A549 (cell line): ENCODE data around the gene ST8SIA1. TPM values are rescaled to one million over a fixed set of nuclear protein-coding genes. Genes with fewer than 3 reads are reported as not detected.
A peak's percentile ranks its signal among the peaks of the same experiment; 100 is the strongest.

Experiments
- ATAC-seq, 2 experiments: fragments of 200-7000 bp in 1 of 2; fragments of >200 bp in 1 of 2; cut with Nextera tagmentation in 1 of 2; cut with Tn5 transposase in 1 of 2; 3 replicates each; pipeline versions ENCODE4 v1.8.0 to v1.9.1; 2018 to 2020; ENCODE audit warnings: mild to moderate bottlenecking in 1 of 2, moderate library complexity in 1 of 2
- CTCF ChIA-PET: fragments of 300-600 bp; sonication (Branson Sonifier 250); formaldehyde crosslinking; extraction: SDS; loops from one replicate; lab custom pipeline; 2021; ENCODE audit warnings: antibody characterized with exemption, inconsistent platforms; lab: Yijun Ruan, JAX
- POLR2A ChIA-PET: fragments of 350-600 bp; formaldehyde crosslinking; extraction: SDS; loops from one replicate; lab custom pipeline; 2021; ENCODE audit warnings: antibody characterized with exemption, inconsistent platforms; lab: Yijun Ruan, JAX
- DNase-seq, 2 experiments: peaks; one replicate each; pipeline versions ENCODE4 v3.0.0 to v3.0.0-alpha.2; 2011 to 2016; ENCODE audit warnings: low read depth in 1 of 2, low spot score in 1 of 2
- FAIRE-seq: peaks from 2 replicates; lab custom pipeline; 2011; peaks lifted over from hg19 to GRCh38; lab: Jason Lieb, UNC
- H3K27ac ChIP-seq, 2 experiments: fragments of >200 bp; sonication (Bioruptor Twin); formaldehyde crosslinking; 3 replicates each; pipeline ENCODE4 v1.5.1; 2016 to 2017
- H3K4me1 ChIP-seq: fragments of >200 bp; sonication (Bioruptor Twin); formaldehyde crosslinking; 3 replicates; pipeline ENCODE4 v1.6.1; 2016
- H3K4me2 ChIP-seq: fragments of >200 bp; sonication (Bioruptor Twin); formaldehyde crosslinking; 3 replicates; pipeline ENCODE4 v1.6.1; 2016
- H3K4me3 ChIP-seq: fragments of >200 bp; sonication (Bioruptor Twin); formaldehyde crosslinking; 3 replicates; pipeline ENCODE4 v1.5.1; 2016
- H3K9me3 ChIP-seq: fragments of >200 bp; sonication (Bioruptor Twin); formaldehyde crosslinking; 3 replicates; pipeline ENCODE4 v1.6.1; 2016
- BHLHE40 ChIP-seq: IDR thresholded peaks from 2 replicates; pipeline ENCODE4 v1.6.1; 2012; ENCODE audit warnings: low read depth, low read length, inconsistent platforms
- CBX8 ChIP-seq: fragments of 200-600 bp; sonication (generic); IDR thresholded peaks from 2 replicates; pipeline ENCODE4 v1.6.1; 2016
- CEBPB ChIP-seq, 2 experiments: fragments of >200 bp in 1 of 2; sonication (Bioruptor Twin) in 1 of 2; formaldehyde crosslinking in 1 of 2; IDR thresholded peaks; 2 replicates each; pipeline ENCODE4 v1.6.1; 2012 to 2016
- EHF ChIP-seq: fragments of 250-450 bp; sonication (Bioruptor Pico); IDR thresholded peaks from 2 replicates; pipeline ENCODE4 v1.5.0; 2020; ENCODE audit warnings: mild to moderate bottlenecking
- ELK1 ChIP-seq: fragments of 150-350 bp; IDR thresholded peaks from 2 replicates; pipeline ENCODE4 v1.6.1; 2014; ENCODE audit warnings: low read depth, mild to moderate bottlenecking, low read length
- EP300 ChIP-seq, 2 experiments: fragments of >200 bp; sonication (Bioruptor Twin); formaldehyde crosslinking; IDR thresholded peaks; 2 replicates in 1 of 2; 3 replicates in 1 of 2; pipeline ENCODE4 v1.6.1; 2016 to 2017
- HDAC2 ChIP-seq: fragments of 200-600 bp; sonication (generic); IDR thresholded peaks from 2 replicates; pipeline ENCODE4 v1.6.1; 2016
- JUNB ChIP-seq: fragments of >200 bp; sonication (Bioruptor Twin); formaldehyde crosslinking; IDR thresholded peaks from 2 replicates; pipeline ENCODE4 v1.6.1; 2016
- KDM5A ChIP-seq: fragments of 200-600 bp; sonication (generic); IDR thresholded peaks from 2 replicates; pipeline ENCODE4 v1.6.1; 2016; ENCODE audit warnings: antibody characterized with exemption, mild to moderate bottlenecking
- MAFK ChIP-seq: fragments of 450-650 bp; IDR thresholded peaks from 2 replicates; pipeline ENCODE4 v1.6.1; 2014; ENCODE audit not compliant: partially characterized antibody
- MYC ChIP-seq: IDR thresholded peaks from 2 replicates; pipeline ENCODE4 v1.6.1; 2012; ENCODE audit warnings: mild to moderate bottlenecking, inconsistent platforms, low read length, improper control_type of control experiment, borderline replicate concordance
- RCOR1 ChIP-seq: fragments of 150-350 bp; IDR thresholded peaks from 2 replicates; pipeline ENCODE4 v1.6.1; 2014; ENCODE audit warnings: antibody characterized with exemption, low read length, low read depth
- RFX5 ChIP-seq: fragments of 450-650 bp; IDR thresholded peaks from 2 replicates; pipeline ENCODE4 v1.7.1; 2014; ENCODE audit warnings: antibody characterized with exemption, mild to moderate bottlenecking, moderate library complexity
- SREBF2 ChIP-seq: fragments of 450-650 bp; IDR thresholded peaks from 2 replicates; pipeline ENCODE4 v1.6.1; 2014; ENCODE audit warnings: mild to moderate bottlenecking, moderate library complexity
- TFCP2L1 ChIP-seq: fragments of 250-450 bp; sonication (Bioruptor Pico); IDR thresholded peaks from 2 replicates; pipeline ENCODE4 v1.5.0; 2021; ENCODE audit warnings: mild to moderate bottlenecking
- TP53 ChIP-seq: fragments of 250-450 bp; sonication (Bioruptor Pico); IDR thresholded peaks from 2 replicates; pipeline ENCODE4 v1.5.0; 2021; ENCODE audit warnings: mild to moderate bottlenecking, moderate library complexity
- USF2 ChIP-seq: fragments of 450-650 bp; IDR thresholded peaks from 2 replicates; pipeline ENCODE4 v1.6.1; 2014; ENCODE audit warnings: antibody characterized with exemption
- ZFP36 ChIP-seq: fragments of 450-650 bp; IDR thresholded peaks from 2 replicates; pipeline ENCODE4 v1.6.1; 2014; ENCODE audit warnings: borderline replicate concordance; ENCODE audit not compliant: partially characterized antibody
- ZSCAN20 ChIP-seq: fragments of 250-450 bp; sonication (Bioruptor Pico); IDR thresholded peaks from 2 replicates; pipeline ENCODE4 v1.8.0; 2022; ENCODE audit warnings: mild to moderate bottlenecking, moderate library complexity
- WGBS: methylation state at CpG from one replicate; pipeline ENCODE4 v1.1.6; 2017; ENCODE audit errors: missing lambda C conversion rate; 5-methylcytosine and 5-hydroxymethylcytosine counted together
- polyA plus RNA-seq, 4 experiments: library from polyadenylated mRNA; depleted of rRNA in 3 of 4; stranded (reverse); fragments of >200 nt; fragmentation: RNase III in 1 of 4; extraction: RNeasy Plus Mini Kit Qiagen cat#74134 plus additional on column Dnase treatment in 1 of 4; gene quantifications; 2 replicates in 3 of 4; 3 replicates in 1 of 4; pipeline ENCODE4 v1.2.3, GENCODE V29; 2011 to 2017
- TF ChIP-seq, protein P1 (sequence below): fragments of >200 bp; sonication (Bioruptor Twin); formaldehyde crosslinking; IDR thresholded peaks from 3 replicates; pipeline ENCODE4 v1.5.1; 2016
- TF ChIP-seq, protein P2 (sequence below): IDR thresholded peaks from 2 replicates; pipeline ENCODE4 v1.6.1; 2012
- TF ChIP-seq, protein P3 (sequence below): IDR thresholded peaks from 2 replicates; pipeline ENCODE4 v1.6.1; 2012

Gene ST8SIA1
- polyA plus RNA-seq, 2 of the 4 experiments (the other 2 are of a cell fraction) = 0.41 to 1.1 TPM

- no peak overlapping the region for H3K4me3 ChIP-seq
- CTCF ChIA-PET = interaction anchor here (0.7 to 1.5 kb wide), 2 partner anchors 11 to 31 kb away, joined by 3 read pairs; no protein-coding TSS in a partner anchor
- peaks cover 11% of the 10 kb centered on the region; the same call in 2 of the 3 replicates for H3K9me3 ChIP-seq
- no peak for TF ChIP-seq CBX8
- no peak for TF ChIP-seq TFCP2L1
- TF ChIP-seq HDAC2 = no peak
- TF ChIP-seq TP53 (CRISPR knock-in tag) = no peak
- TF ChIP-seq, protein P1, sequence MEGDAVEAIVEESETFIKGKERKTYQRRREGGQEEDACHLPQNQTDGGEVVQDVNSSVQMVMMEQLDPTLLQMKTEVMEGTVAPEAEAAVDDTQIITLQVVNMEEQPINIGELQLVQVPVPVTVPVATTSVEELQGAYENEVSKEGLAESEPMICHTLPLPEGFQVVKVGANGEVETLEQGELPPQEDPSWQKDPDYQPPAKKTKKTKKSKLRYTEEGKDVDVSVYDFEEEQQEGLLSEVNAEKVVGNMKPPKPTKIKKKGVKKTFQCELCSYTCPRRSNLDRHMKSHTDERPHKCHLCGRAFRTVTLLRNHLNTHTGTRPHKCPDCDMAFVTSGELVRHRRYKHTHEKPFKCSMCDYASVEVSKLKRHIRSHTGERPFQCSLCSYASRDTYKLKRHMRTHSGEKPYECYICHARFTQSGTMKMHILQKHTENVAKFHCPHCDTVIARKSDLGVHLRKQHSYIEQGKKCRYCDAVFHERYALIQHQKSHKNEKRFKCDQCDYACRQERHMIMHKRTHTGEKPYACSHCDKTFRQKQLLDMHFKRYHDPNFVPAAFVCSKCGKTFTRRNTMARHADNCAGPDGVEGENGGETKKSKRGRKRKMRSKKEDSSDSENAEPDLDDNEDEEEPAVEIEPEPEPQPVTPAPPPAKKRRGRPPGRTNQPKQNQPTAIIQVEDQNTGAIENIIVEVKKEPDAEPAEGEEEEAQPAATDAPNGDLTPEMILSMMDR = no peak
- TF ChIP-seq CEBPB (IDR thresholded peaks at IDR 0.05) = no peak
- TF ChIP-seq RCOR1 = no peak
- no peak for TF ChIP-seq JUNB
- no peak for TF ChIP-seq SREBF2
- no peak for TF ChIP-seq KDM5A
- no peak for TF ChIP-seq MAFK
- TF ChIP-seq EHF (CRISPR knock-in tag) = no peak
- TF ChIP-seq RFX5 = no peak
- TF ChIP-seq, protein P2, sequence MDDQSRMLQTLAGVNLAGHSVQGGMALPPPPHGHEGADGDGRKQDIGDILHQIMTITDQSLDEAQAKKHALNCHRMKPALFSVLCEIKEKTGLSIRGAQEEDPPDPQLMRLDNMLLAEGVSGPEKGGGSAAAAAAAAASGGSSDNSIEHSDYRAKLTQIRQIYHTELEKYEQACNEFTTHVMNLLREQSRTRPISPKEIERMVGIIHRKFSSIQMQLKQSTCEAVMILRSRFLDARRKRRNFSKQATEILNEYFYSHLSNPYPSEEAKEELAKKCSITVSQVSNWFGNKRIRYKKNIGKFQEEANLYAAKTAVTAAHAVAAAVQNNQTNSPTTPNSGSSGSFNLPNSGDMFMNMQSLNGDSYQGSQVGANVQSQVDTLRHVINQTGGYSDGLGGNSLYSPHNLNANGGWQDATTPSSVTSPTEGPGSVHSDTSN = no peak
- no peak for TF ChIP-seq ZSCAN20 (CRISPR knock-in tag)
- TF ChIP-seq, protein P3, sequence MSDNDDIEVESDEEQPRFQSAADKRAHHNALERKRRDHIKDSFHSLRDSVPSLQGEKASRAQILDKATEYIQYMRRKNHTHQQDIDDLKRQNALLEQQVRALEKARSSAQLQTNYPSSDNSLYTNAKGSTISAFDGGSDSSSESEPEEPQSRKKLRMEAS = no peak
- TF ChIP-seq BHLHE40 = no peak
- no peak for TF ChIP-seq MYC
- TF ChIP-seq, all 56 proteins: peak for 0
- ATAC-seq = no peak
- FAIRE-seq = no peak
- H3K27ac ChIP-seq = no peak overlapping the region
- 49% methylated on average over 1 of the region's 1 CpG for WGBS
- no peaks in the 10 kb centered on the region for H3K4me1 ChIP-seq
- no peak for DNase-seq
- POLR2A ChIA-PET = interaction anchor here (0.7 kb wide), 1 partner anchor 174 kb away, joined by 3 read pairs; no protein-coding TSS in a partner anchor
- H3K4me2 ChIP-seq = no peak overlapping the region
These were observed 30.2 kb downstream of the ST8SIA1 start for GRCh38 chr12:22304341-22304740.

- FAIRE-seq (no peak), ATAC-seq (no peak)
- POLR2A ChIA-PET = no interaction called here
These were observed 35.1 kb downstream of the ST8SIA1 start for GRCh38 chr12:22299294-22299912.

DNA sequence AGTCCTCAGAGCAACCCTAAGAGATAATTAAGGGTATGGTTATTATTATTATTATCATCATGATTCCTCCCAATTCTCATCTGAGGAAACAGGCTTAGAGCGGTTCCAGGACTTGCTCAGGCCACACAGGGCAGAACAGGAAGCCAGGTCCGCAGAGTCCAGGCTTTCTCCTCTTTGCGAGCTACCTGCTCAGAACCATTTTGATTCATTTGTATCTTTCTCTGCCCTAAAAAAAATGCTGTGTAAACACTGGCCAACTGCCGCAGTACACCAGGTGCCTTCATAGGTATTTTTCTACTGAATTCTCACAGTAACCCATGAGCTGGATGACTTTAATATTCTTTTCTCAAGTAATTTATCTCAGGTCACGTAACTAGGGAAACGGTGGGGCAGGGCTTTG is 45.3 kb downstream of the ST8SIA1 start:
- no peak overlapping the region for H3K27ac ChIP-seq
- ATAC-seq (no peak), DNase-seq (no peak), FAIRE-seq (no peak)
- TF ChIP-seq EHF (CRISPR knock-in tag) (no peak), MAFK (no peak), ELK1 (no peak), USF2 (no peak), CBX8 (no peak)
- ChIA-PET CTCF (interaction anchor here (1.4 kb wide), 1 partner anchor 46 kb away, joined by 5 read pairs; no protein-coding TSS in a partner anchor), POLR2A (no interaction called here)
- H3K9me3 ChIP-seq = no peaks in the 10 kb centered on the region
- no peak overlapping the region for H3K4me3 ChIP-seq
- 84% methylated on average over 6 of the region's 6 CpGs for WGBS
- H3K4me1 ChIP-seq = no peaks in the 10 kb centered on the region
- no peak overlapping the region for H3K4me2 ChIP-seq

More at GRCh38 chr12:22299294-22299912, 35.1 kb downstream of the ST8SIA1 start:
- CTCF ChIA-PET = no interaction called here
- H3K4me2 ChIP-seq = no peak overlapping the region
- H3K4me1 ChIP-seq = no peaks in the 10 kb centered on the region
- peak in 1 of 2 experiments; percentile 46 for DNase-seq
- H3K9me3 ChIP-seq = peaks cover 26% of the 10 kb centered on the region; the same call in 2 of the 3 replicates
- TF ChIP-seq EP300 (IDR thresholded peaks at IDR 0.05) = no peak
- TF ChIP-seq HDAC2 = no peak
- peak; percentile 92 for TF ChIP-seq ZFP36
- TF ChIP-seq, all 56 proteins: peak for 1
- no peak overlapping the region for H3K27ac ChIP-seq
- H3K4me3 ChIP-seq = no peak overlapping the region
